ENCODE data around the gene TCEA3. TPM values are rescaled to one million over a fixed set of nuclear protein-coding genes. Genes with fewer than 3 reads are reported as not detected.

The TCEA3 gene
- total and polyA plus RNA-seq, 2 experiments from 2014 or later = not detected

GRCh38 chr1:23456226-23456625 is 31.7 kb upstream of the TCEA3 start (continued):
- no peak for TF ChIP-seq CTCF (conservative IDR thresholded peaks at IDR 0.05; ENCODE audit: low read depth in 2 of 2)
- TF ChIP-seq ETS1 (IDR thresholded peaks at IDR 0.05) = no peak
- no peak for TF ChIP-seq ZNF114 (CRISPR knock-in tag; IDR thresholded peaks at IDR 0.05)
- TF ChIP-seq JUNB (IDR thresholded peaks at IDR 0.05; ENCODE audit: unreplicated experiment) = no peak
- TF ChIP-seq EZH2phosphoT487 (IDR thresholded peaks at IDR 0.05; ENCODE audit: unreplicated experiment) = no peak
- no peak for TF ChIP-seq ZNF331 (CRISPR knock-in tag; IDR thresholded peaks at IDR 0.05; ENCODE audit: low read depth)

- Mint-ChIP-seq H3K27me3 (ENCODE audit: insufficient read depth, low read depth, poor library complexity) (peaks cover 4% of the 10 kb centered on the region), H3K4me3 (no peak overlapping the region; the same call in 2 of the 3 replicates), H3K27ac (no peak overlapping the region; the same call in 1 of the 2 replicates), H3K4me1 (no peaks in the 10 kb centered on the region), H3K9me3 (no peaks in the 10 kb centered on the region), H3K36me3 (ENCODE audit: low read depth) (peaks cover 15% of the 10 kb centered on the region)
- Histone ChIP-seq H3K27me3 (ENCODE audit: insufficient read depth) (no peaks in the 10 kb centered on the region), H3K27ac (ENCODE audit: low read depth) (no peak overlapping the region), H4K20me1 (replicated peaks; ENCODE audit: insufficient read depth) (peaks cover 6% of the 10 kb centered on the region), H2AFZ (no peak overlapping the region), H3K9me2 (ENCODE audit: insufficient read depth) (no peaks in the 10 kb centered on the region), H3F3A (replicated peaks; ENCODE audit: low read depth) (no peaks in the 10 kb centered on the region), H3K4me2 (no peak overlapping the region), H3K36me3 (ENCODE audit: insufficient read depth) (0 out of 2 replicates have a peak, but pooled peaks cover 4% of the 10 kb centered on the region), H3K4me1 (ENCODE audit: insufficient read depth) (no peaks in the 10 kb centered on the region), H3K4me3 (no peak overlapping the region), H3K79me2 (replicated peaks; ENCODE audit: insufficient read depth) (no peaks in the 10 kb centered on the region)
- ATAC-seq (no peak), DNase-seq (ENCODE audit: low spot score) (no peak)
- no peak for TF ChIP-seq JUNB (IDR thresholded peaks at IDR 0.05; ENCODE audit: unreplicated experiment)
- TF ChIP-seq ZNF462 (CRISPR knock-in tag; IDR thresholded peaks at IDR 0.05) = no peak
- TF ChIP-seq NANOG (IDR thresholded peaks at IDR 0.05; ENCODE audit: borderline replicate concordance) = no peak
- TF ChIP-seq ZNF331 (CRISPR knock-in tag; IDR thresholded peaks at IDR 0.05; ENCODE audit: low read depth) = no peak
- no peak for TF ChIP-seq ZNF114 (CRISPR knock-in tag; IDR thresholded peaks at IDR 0.05)
- TF ChIP-seq ETS1 (IDR thresholded peaks at IDR 0.05) = no peak
- no peak for TF ChIP-seq STAT1 (IDR thresholded peaks at IDR 0.05; ENCODE audit: unreplicated experiment)
- TF ChIP-seq CTCF (conservative IDR thresholded peaks at IDR 0.05; ENCODE audit: low read depth in 2 of 2) = no peak
- no peak for TF ChIP-seq POLR2AphosphoS5 (IDR thresholded peaks at IDR 0.05; ENCODE audit: low read depth)
Measured at GRCh38 chr1:23453455-23454000, 29.0 kb upstream of the TCEA3 start.
